GM12872 (cell line): ENCODE data around the gene TTC23.

Experiments used
- CTCF ChIP-seq: IDR thresholded peaks from 3 replicates; pipeline ENCODE4 v1.5.1; 2011; ENCODE audit warnings: low read depth, mild to moderate bottlenecking, low read length, moderate library complexity; ENCODE audit not compliant: insufficient read depth

TTC23 gene

GRCh38 chr15:99279290-99279689 lies 29.9 kb upstream of the TTC23 start:
- no peak for TF ChIP-seq CTCF

GRCh38 chr15:99275525-99276128 lies 26.2 kb upstream of the TTC23 start:
- TF ChIP-seq CTCF = no peak

GRCh38 chr15:99275061-99275460 lies 25.7 kb upstream of the TTC23 start:
- no peak for TF ChIP-seq CTCF

GRCh38 chr15:99273801-99274200 lies 24.4 kb upstream of the TTC23 start:
- TF ChIP-seq CTCF = no peak

GRCh38 chr15:99268431-99268830 lies 19.1 kb upstream of the TTC23 start:
- no peak for TF ChIP-seq CTCF

GRCh38 chr15:99267957-99268356 lies 18.6 kb upstream of the TTC23 start:
- TF ChIP-seq CTCF = no peak

- no peak for TF ChIP-seq CTCF
These were observed 16.2 kb upstream of the TTC23 start for GRCh38 chr15:99265541-99266070.

- no peak for TF ChIP-seq CTCF
These were observed 14.7 kb upstream of the TTC23 start for GRCh38 chr15:99264125-99264524.
